ENCODE measurements around the gene SMIM10L2A.
A peak's percentile ranks its signal among the peaks of the same experiment; 100 is the strongest.

Gene SMIM10L2A

DNA sequence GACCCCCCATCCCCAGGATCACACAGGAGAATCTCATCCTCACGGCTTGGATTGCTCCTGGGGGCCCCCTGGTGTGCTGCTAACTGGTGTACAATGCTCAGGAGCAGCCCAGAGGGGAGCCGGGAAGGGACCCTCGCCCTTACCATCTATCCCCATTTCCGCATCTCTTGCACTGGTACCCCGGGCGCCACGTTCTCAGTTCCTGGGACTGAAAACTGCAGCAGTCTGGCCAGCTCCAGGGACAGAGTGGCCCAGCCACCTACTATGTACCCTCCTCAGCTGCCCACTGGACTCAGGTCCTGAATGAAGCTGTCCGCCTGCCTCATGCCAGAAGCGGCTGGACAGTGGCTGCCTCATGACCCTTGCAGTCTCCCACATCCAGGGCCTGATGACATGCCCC, 2.7 kb downstream of the SMIM10L2A start:
- Histone ChIP-seq H3K9me3 (ENCODE audit: severe bottlenecking) (no peaks in the 10 kb centered on the region), H3K4me3 (ENCODE audit: low read depth, low read length) (no peak overlapping the region), H3K36me3 (no peaks in the 10 kb centered on the region), H3K27ac (no peak overlapping the region), H3K27me3 (ENCODE audit: insufficient read depth, low read depth, severe bottlenecking) (no peaks in the 10 kb centered on the region)
- no peak for DNase-seq
- TF ChIP-seq CTCF (IDR thresholded peaks at IDR 0.05; ENCODE audit: low read depth, low read length): no peak

- TF ChIP-seq CTCF (IDR thresholded peaks at IDR 0.05; ENCODE audit: low read depth, low read length): no peak
- no peaks in the 10 kb centered on the region for H3K27me3 ChIP-seq (ENCODE audit: insufficient read depth, low read depth, severe bottlenecking)
- H3K9me3 ChIP-seq (ENCODE audit: severe bottlenecking): no peaks in the 10 kb centered on the region
These were observed 3.6 kb downstream of the SMIM10L2A start for GRCh38 chrX:135425026-135425965.

DNA sequence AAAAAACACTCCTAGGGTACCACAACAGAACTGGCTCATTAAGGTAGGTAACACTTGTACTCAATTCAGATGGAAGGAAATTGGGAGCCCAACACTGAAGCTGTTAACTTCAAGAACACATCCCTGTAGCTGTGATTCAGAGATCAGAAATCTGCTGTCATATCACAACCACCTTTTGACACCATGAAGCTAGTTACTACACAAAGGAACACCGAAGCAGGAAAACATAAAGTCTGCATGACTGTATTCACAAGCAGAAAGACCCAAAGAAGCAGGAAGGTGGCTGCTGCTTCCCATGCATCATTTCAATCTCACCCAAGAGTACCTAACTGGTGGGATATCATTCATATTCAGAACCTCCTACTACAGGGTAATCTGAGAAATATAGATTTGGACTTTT, 7.7 kb downstream of the SMIM10L2A start:
- H3K27ac ChIP-seq: no peak overlapping the region
- peaks cover 7% of the 10 kb centered on the region for H3K27me3 ChIP-seq (ENCODE audit: insufficient read depth, low read depth, severe bottlenecking)
- no peak for DNase-seq
- no peak for TF ChIP-seq CTCF (IDR thresholded peaks at IDR 0.05; ENCODE audit: low read depth, low read length)
- H3K4me3 ChIP-seq (ENCODE audit: low read depth, low read length): no peak overlapping the region
- no peaks in the 10 kb centered on the region for H3K36me3 ChIP-seq
- H3K9me3 ChIP-seq (ENCODE audit: severe bottlenecking): no peaks in the 10 kb centered on the region

More at GRCh38 chrX:135425026-135425965, 3.6 kb downstream of the SMIM10L2A start:
- no peak overlapping the region for H3K4me3 ChIP-seq (ENCODE audit: low read depth, low read length)
- no peak overlapping the region for H3K27ac ChIP-seq
- DNase-seq: no peak
- H3K36me3 ChIP-seq: no peaks in the 10 kb centered on the region

DNA sequence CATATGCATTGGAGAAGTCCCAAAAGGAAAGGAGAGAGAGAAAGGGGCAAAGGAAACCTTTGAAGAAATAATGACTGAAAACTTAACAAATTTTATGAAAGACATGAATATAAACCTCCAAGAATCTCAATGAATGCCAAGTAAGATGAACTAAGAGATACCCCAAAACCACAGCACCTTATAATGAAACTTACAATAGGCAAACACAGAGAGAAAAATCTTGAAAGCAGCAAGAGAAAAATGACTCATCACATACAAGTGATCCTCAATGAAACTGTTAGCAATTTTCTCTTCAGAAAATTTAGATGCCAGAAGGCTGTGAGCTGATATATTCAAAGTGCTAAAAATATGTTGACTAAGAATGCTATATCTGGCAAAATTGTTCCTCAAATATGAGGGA, 10.1 kb downstream of the SMIM10L2A start:
- no peak for DNase-seq
- H3K27ac ChIP-seq: no peak overlapping the region
- no peaks in the 10 kb centered on the region for H3K9me3 ChIP-seq (ENCODE audit: severe bottlenecking)
- H3K27me3 ChIP-seq (ENCODE audit: insufficient read depth, low read depth, severe bottlenecking): peaks cover 20% of the 10 kb centered on the region
- TF ChIP-seq CTCF (IDR thresholded peaks at IDR 0.05; ENCODE audit: low read depth, low read length): no peak
- H3K36me3 ChIP-seq: no peaks in the 10 kb centered on the region
- H3K4me3 ChIP-seq (ENCODE audit: low read depth, low read length): no peak overlapping the region

DNA sequence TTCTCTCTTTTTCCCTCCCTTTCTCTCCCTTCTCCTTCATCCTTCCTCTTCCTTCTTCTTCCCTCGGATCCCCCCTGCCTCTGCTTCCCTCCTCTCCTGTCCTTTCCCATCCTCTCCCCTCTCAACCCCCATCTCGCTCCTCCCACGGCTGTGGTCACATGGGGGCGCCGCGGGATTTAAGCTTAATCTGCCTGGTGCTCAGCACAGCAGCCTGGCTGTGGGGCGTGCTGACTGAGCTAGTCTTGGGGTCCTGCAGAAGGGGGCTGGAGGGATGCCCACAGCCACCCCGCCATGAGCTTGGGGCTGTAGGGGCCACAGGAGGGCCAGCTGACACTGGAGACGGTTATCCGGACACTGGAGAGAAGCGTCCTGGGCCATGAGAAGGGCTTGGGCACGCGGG, 10.7 kb downstream of the SMIM10L2A start:
- no peak overlapping the region for H3K4me3 ChIP-seq (ENCODE audit: low read depth, low read length)
- H3K27me3 ChIP-seq (ENCODE audit: insufficient read depth, low read depth, severe bottlenecking): peaks cover 21% of the 10 kb centered on the region
- no peak overlapping the region for H3K27ac ChIP-seq
- no peaks in the 10 kb centered on the region for H3K9me3 ChIP-seq (ENCODE audit: severe bottlenecking)
- DNase-seq: peak; percentile 31
- TF ChIP-seq CTCF (IDR thresholded peaks at IDR 0.05; ENCODE audit: low read depth, low read length): no peak
- H3K36me3 ChIP-seq: no peaks in the 10 kb centered on the region
